Smooth muscle cell (in vitro differentiated cells): ENCODE measurements around the gene LYPD6B. TPM values are rescaled to one million over a fixed set of nuclear protein-coding genes. Genes with fewer than 3 reads are reported as not detected.

Experiments used
- DNase-seq: peaks from one replicate; lab custom pipeline; 2025; ENCODE audit not compliant: unreplicated experiment; lab: John Stamatoyannopoulos, UW
- H2AFZ ChIP-seq: fragments of 200-600 bp; sonication (generic); 2 replicates; pipeline ENCODE4 v1.6.0; 2016; ENCODE audit warnings: antibody characterized with exemption, low read depth, mild to moderate bottlenecking
- H3F3A ChIP-seq: fragments of 200-600 bp; sonication (generic); 2 replicates; pipeline ENCODE4 v1.6.0; 2017; ENCODE audit warnings: antibody characterized with exemption, low read depth
- H3K27ac ChIP-seq: fragments of 200-600 bp; sonication (generic); 2 replicates; pipeline ENCODE4 v1.5.1; 2016; ENCODE audit warnings: low read depth, mild to moderate bottlenecking
- H3K27me3 ChIP-seq: fragments of 200-600 bp; sonication (generic); 2 replicates; pipeline ENCODE4 v1.6.1; 2016; ENCODE audit warnings: low read depth, mild to moderate bottlenecking
- H3K36me3 ChIP-seq: fragments of 200-600 bp; sonication (generic); 2 replicates; pipeline ENCODE4 v1.5.1; 2016; ENCODE audit warnings: low read depth
- H3K4me1 ChIP-seq: fragments of 200-600 bp; sonication (generic); 2 replicates; pipeline ENCODE4 v1.5.1; 2016; ENCODE audit warnings: low read depth
- H3K4me2 ChIP-seq: fragments of 200-600 bp; sonication (generic); 2 replicates; pipeline ENCODE4 v1.6.0; 2016; ENCODE audit warnings: mild to moderate bottlenecking
- H3K4me3 ChIP-seq: fragments of 200-600 bp; sonication (generic); 2 replicates; pipeline ENCODE4 v1.5.1; 2016; ENCODE audit warnings: mild to moderate bottlenecking
- H3K79me2 ChIP-seq: fragments of 200-600 bp; sonication (generic); 2 replicates; pipeline ENCODE4 v1.6.0; 2016; ENCODE audit warnings: low read depth, mild to moderate bottlenecking
- H3K9ac ChIP-seq: fragments of 200-600 bp; sonication (generic); 2 replicates; pipeline ENCODE4 v1.6.0; 2016; ENCODE audit warnings: low read depth
- H3K9me3 ChIP-seq: fragments of 200-600 bp; sonication (generic); replicated peaks from 2 replicates; pipeline ENCODE4 v1.5.1; 2016; ENCODE audit warnings: low read depth
- H4K20me1 ChIP-seq: fragments of 200-600 bp; sonication (generic); 2 replicates; pipeline ENCODE4 v1.6.0; 2016; ENCODE audit warnings: low read depth
- WGBS: methylation state at CpG from one replicate; pipeline ENCODE4 v1.1.7; 2016; ENCODE audit warnings: low lambda C conversion rate; 5-methylcytosine and 5-hydroxymethylcytosine counted together
- polyA plus RNA-seq: library from polyadenylated mRNA; unstranded; fragments of >200 nt; fragmentation: Nextera tagmentation; extraction: Ambion mirVana; gene quantifications from 2 replicates; pipeline ENCODE4 v1.2.1, GENCODE V29; 2016
- total RNA-seq: library from RNA; depleted of rRNA; stranded (reverse); fragments of >200 nt; gene quantifications from 2 replicates; pipeline ENCODE4 v1.2.3, GENCODE V29; 2014
- TF ChIP-seq, protein P1 (sequence below): fragments of 200-600 bp; sonication (generic); IDR thresholded peaks from 2 replicates; pipeline ENCODE4 v1.5.1; 2017; ENCODE audit warnings: borderline replicate concordance, mild to moderate bottlenecking, antibody characterized with exemption; ENCODE audit not compliant: insufficient read depth, poor library complexity, severe bottlenecking

The LYPD6B gene
- total and polyA plus RNA-seq, 2 experiments from 2014 or later: 4.9 to 10.6 TPM

DNA sequence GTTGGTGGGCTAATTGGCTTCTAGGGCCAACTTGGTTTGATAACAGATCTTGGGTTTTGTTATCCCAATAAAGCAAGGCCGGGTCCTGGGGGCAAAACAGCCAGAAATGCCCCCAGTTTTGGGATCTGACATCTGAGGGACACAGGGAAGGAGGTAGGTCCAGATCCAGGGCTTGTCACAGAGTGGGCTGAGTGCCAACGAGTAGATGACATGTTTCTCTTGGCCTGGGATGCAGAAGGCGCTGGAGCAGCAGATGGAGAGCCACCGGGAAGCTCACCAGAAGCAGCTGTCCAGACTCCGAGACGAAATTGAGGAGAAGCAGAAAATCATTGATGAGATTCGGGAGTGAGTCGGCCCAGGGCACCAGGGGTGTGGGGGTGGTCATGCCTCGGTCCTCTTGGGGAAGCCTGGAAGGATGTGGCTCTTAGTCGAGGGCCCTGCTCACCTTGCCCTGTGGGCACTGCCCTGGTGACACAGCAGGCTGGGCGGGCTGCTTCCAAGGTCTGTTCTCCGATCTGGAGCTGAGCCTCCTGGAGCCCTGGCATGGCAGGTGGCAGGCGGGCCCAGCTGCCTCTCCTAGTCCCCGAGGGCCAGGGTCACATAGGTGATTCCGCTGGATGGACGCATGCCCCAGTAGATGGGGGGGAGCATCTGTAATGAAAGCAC, 40.2 kb upstream of the LYPD6B start:
- TF ChIP-seq, protein P1, sequence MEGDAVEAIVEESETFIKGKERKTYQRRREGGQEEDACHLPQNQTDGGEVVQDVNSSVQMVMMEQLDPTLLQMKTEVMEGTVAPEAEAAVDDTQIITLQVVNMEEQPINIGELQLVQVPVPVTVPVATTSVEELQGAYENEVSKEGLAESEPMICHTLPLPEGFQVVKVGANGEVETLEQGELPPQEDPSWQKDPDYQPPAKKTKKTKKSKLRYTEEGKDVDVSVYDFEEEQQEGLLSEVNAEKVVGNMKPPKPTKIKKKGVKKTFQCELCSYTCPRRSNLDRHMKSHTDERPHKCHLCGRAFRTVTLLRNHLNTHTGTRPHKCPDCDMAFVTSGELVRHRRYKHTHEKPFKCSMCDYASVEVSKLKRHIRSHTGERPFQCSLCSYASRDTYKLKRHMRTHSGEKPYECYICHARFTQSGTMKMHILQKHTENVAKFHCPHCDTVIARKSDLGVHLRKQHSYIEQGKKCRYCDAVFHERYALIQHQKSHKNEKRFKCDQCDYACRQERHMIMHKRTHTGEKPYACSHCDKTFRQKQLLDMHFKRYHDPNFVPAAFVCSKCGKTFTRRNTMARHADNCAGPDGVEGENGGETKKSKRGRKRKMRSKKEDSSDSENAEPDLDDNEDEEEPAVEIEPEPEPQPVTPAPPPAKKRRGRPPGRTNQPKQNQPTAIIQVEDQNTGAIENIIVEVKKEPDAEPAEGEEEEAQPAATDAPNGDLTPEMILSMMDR: no peak
- H3K27ac ChIP-seq: no peak overlapping the region
- H2AFZ ChIP-seq: no peak overlapping the region
- DNase-seq: no peak
- H3K4me2 ChIP-seq: no peak overlapping the region
- no peaks in the 10 kb centered on the region for H3K27me3 ChIP-seq
- H3K4me3 ChIP-seq: no peak overlapping the region
- WGBS: 97% methylated on average over 16 of the region's 16 CpGs
- no peaks in the 10 kb centered on the region for H3K9me3 ChIP-seq
- H3K79me2 ChIP-seq: no peaks in the 10 kb centered on the region
- H3K36me3 ChIP-seq: no peaks in the 10 kb centered on the region
- H3K9ac ChIP-seq: no peak overlapping the region
- H4K20me1 ChIP-seq: no peaks in the 10 kb centered on the region
- no peaks in the 10 kb centered on the region for H3F3A ChIP-seq
- peaks cover 16% of the 10 kb centered on the region for H3K4me1 ChIP-seq

DNA sequence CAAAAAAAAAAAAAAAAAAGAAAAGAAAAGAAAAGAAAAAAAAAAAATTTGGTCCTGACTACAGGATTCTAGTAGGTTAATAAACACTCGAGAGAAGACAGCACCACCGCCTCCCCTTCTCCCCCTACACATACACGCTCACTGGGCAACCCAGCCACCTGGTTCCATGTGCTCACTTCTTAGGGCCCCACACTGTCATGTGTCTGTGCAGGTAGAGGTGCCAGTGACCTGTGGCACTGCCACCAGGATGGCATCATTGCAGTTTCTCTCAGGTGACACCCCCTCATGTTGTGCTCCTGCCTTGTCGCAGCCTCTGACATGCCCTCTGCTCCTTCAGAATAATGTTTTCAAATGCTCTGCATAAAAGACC, 39.7 kb upstream of the LYPD6B start:
- no peak overlapping the region for H3K9ac ChIP-seq
- no peaks in the 10 kb centered on the region for H4K20me1 ChIP-seq
- no peak overlapping the region for H3K4me3 ChIP-seq
- no peak for DNase-seq
- peaks cover 16% of the 10 kb centered on the region for H3K4me1 ChIP-seq
- no peaks in the 10 kb centered on the region for H3K27me3 ChIP-seq
- 89% methylated on average over 4 of the region's 4 CpGs for WGBS
- H3K9me3 ChIP-seq: no peaks in the 10 kb centered on the region
- no peak overlapping the region for H3K27ac ChIP-seq
- no peak overlapping the region for H3K4me2 ChIP-seq
- TF ChIP-seq, protein P1: no peak
- H2AFZ ChIP-seq: no peak overlapping the region
- no peaks in the 10 kb centered on the region for H3K36me3 ChIP-seq
- no peaks in the 10 kb centered on the region for H3K79me2 ChIP-seq
- H3F3A ChIP-seq: no peaks in the 10 kb centered on the region

DNA sequence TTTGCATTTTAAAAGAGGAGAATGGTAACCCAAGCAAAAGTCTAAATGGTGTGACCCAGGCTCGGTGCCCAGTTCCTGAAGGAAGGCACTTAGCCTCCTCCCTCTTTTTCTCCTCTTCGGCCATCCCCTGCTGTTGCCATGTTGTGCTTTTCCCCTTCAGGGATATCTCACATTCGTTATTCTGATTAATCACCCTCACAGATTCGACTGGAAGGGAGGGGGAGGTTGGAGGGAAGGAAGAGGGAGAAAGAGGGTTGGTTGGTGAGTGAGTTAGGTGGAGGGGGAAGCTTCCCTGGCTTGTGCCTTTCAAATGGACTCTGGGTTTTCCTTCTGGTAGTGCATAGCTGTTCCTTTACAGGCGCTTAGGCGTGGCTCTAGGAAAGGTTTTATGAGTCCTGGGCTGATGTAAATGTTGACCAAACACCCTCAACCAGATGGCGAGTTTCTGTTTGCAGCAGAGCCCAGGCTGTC, 39.0 kb upstream of the LYPD6B start:
- TF ChIP-seq, protein P1: no peak
- DNase-seq: no peak

More for the DNA sequence above, 39.0 kb upstream of the LYPD6B start:
- Histone ChIP-seq H3K79me2 (no peaks in the 10 kb centered on the region), H3K27ac (no peak overlapping the region), H2AFZ (peak overlapping the region; percentile 2), H3K4me3 (no peak overlapping the region), H3K4me2 (peak overlapping the region; percentile 80), H4K20me1 (no peaks in the 10 kb centered on the region), H3F3A (no peaks in the 10 kb centered on the region), H3K9ac (no peak overlapping the region), H3K4me1 (peaks cover 16% of the 10 kb centered on the region), H3K27me3 (no peaks in the 10 kb centered on the region), H3K36me3 (no peaks in the 10 kb centered on the region), H3K9me3 (no peaks in the 10 kb centered on the region)
- 20% methylated on average over 7 of the region's 7 CpGs for WGBS
